ENCODE measurements around the gene BICD1.
A peak's percentile ranks its signal among the peaks of the same experiment; 100 is the strongest.

Gene BICD1

GRCh38 chr12:32400866-32401265 is 294.2 kb downstream of the BICD1 start:
- Histone ChIP-seq H3K36me3 (no peaks in the 10 kb centered on the region), H3K27me3 (no peaks in the 10 kb centered on the region), H3K27ac (no peak overlapping the region), H3K9me3 (no peaks in the 10 kb centered on the region), H3K4me3 (peak overlapping the region; percentile 79 to 88), H3K4me1 (peaks cover 0 to 24% (median 14%) of the 10 kb centered on the region in 4 donors)
- DNase-seq = no peak
- intact Hi-C loops (cut with DNase I; ENCODE audit: low total_unique reads) = no loop called here
- TF ChIP-seq CTCF (IDR thresholded peaks at IDR 0.05) = no peak

- no peak for DNase-seq
- H3K27ac ChIP-seq = no peak overlapping the region
- no peaks in the 10 kb centered on the region for H3K36me3 ChIP-seq
- no peaks in the 10 kb centered on the region for H3K27me3 ChIP-seq
- H3K9me3 ChIP-seq = no peaks in the 10 kb centered on the region
- peaks cover 0 to 24% (median 14%) of the 10 kb centered on the region in 4 donors for H3K4me1 ChIP-seq
- H3K4me3 ChIP-seq = no peak overlapping the region
- intact Hi-C loops (cut with DNase I; ENCODE audit: low total_unique reads) = no loop called here
- TF ChIP-seq CTCF (IDR thresholded peaks at IDR 0.05) = no peak
These were observed 295.5 kb downstream of the BICD1 start for GRCh38 chr12:32402170-32402569.

DNA sequence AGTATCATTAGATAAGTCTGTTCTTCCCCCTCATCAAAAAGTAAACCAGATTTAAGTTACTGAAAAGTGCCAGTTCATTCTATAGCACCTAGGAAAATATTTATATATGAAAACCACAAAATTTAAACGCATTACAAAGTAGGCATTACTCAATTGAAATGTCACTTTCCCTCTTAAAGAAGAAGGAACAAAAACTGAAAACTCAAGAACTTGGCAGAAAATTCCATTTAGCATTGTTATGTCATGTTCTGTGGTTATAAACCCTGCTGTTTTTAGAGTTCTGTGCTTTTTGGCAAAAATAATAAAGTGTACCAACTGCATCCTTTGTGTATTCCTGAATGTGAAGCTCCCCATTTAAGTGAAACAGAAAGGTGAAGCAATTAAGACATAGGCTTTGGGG is 296.3 kb downstream of the BICD1 start:
- no peaks in the 10 kb centered on the region for H3K27me3 ChIP-seq
- no peaks in the 10 kb centered on the region for H3K36me3 ChIP-seq
- no peak for DNase-seq
- H3K9me3 ChIP-seq = no peaks in the 10 kb centered on the region
- no peak overlapping the region for H3K4me3 ChIP-seq
- H3K27ac ChIP-seq = no peak overlapping the region
- peaks cover 0 to 24% (median 14%) of the 10 kb centered on the region in 4 donors for H3K4me1 ChIP-seq
- no peak for TF ChIP-seq CTCF (IDR thresholded peaks at IDR 0.05)
- intact Hi-C loops (cut with DNase I; ENCODE audit: low total_unique reads) = no loop called here

DNA sequence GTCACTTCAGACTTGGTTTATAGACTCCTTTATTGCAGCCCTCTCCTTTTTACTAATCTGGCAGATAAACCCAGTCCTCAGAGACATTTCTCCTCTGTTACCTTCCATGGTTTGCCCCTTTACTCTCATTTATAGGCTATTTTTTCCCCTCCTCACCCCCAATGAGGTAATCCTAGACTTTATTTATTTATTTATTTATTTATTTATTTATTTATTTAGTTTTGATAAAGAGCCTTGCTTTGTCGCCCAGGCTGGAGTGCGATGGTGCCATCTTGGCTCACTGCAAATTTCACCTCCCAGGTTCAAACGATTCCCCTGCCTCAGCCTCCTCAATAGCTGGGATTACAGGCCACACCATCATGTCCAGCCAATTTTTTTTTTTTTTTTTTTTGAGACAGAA is 301.1 kb downstream of the BICD1 start:
- TF ChIP-seq CTCF (IDR thresholded peaks at IDR 0.05) = no peak
- intact Hi-C loops (cut with DNase I; ENCODE audit: low total_unique reads) = no loop called here

GRCh38 chr12:32413412-32413811 is 306.8 kb downstream of the BICD1 start:
- TF ChIP-seq CTCF (IDR thresholded peaks at IDR 0.05) = no peak
- Histone ChIP-seq H3K4me3 (no peak overlapping the region), H3K4me1 (no peaks in the 10 kb centered on the region), H3K27ac (no peak overlapping the region), H3K27me3 (no peaks in the 10 kb centered on the region), H3K9me3 (no peaks in the 10 kb centered on the region), H3K36me3 (no peaks in the 10 kb centered on the region)
- no peak for DNase-seq
- intact Hi-C loops (cut with DNase I; ENCODE audit: low total_unique reads) = no loop called here

More for the DNA sequence above, 301.1 kb downstream of the BICD1 start:
- no peak overlapping the region for H3K4me3 ChIP-seq
- H3K9me3 ChIP-seq = no peaks in the 10 kb centered on the region
- no peak overlapping the region for H3K27ac ChIP-seq
- no peaks in the 10 kb centered on the region for H3K4me1 ChIP-seq
- no peak for DNase-seq
- H3K27me3 ChIP-seq = no peaks in the 10 kb centered on the region
- H3K36me3 ChIP-seq = no peaks in the 10 kb centered on the region

DNA sequence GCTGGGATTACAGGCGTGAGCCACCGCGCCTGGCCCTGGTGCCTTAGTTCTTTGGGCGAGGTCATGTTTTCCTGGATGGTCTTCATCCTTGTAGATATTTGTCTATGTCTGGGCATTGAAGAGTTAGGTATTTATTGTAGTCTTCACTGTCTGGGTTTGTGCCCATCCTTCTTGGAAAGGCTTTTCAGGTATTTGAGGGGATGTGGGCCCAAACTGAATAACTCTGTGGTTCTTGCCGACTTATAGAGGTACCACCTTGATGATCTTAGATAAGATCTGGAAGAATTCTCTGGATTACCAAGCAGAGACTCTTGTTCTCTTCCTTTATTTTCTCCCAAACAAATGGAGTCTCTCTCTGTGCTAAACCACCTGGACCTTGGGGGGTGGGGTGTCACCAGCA is 311.6 kb downstream of the BICD1 start:
- DNase-seq = no peak
- H3K27me3 ChIP-seq = no peaks in the 10 kb centered on the region
- no peak for TF ChIP-seq CTCF (IDR thresholded peaks at IDR 0.05)
- H3K4me3 ChIP-seq = no peak overlapping the region
- no peak overlapping the region for H3K27ac ChIP-seq
- H3K36me3 ChIP-seq = no peaks in the 10 kb centered on the region
- intact Hi-C loops (cut with DNase I; ENCODE audit: low total_unique reads) = no loop called here
- H3K4me1 ChIP-seq = no peaks in the 10 kb centered on the region
- no peaks in the 10 kb centered on the region for H3K9me3 ChIP-seq

Data from tibial artery (tissue), 4 donors.